ENCODE results near the gene PDE6B.

- TF ChIP-seq POLR2AphosphoS5 (IDR thresholded peaks at IDR 0.05) (no peak), CTCF (IDR thresholded peaks at IDR 0.05; ENCODE audit: poor library complexity, severe bottlenecking) (no peak), EP300 (conservative IDR thresholded peaks at IDR 0.05; ENCODE audit: poor library complexity, severe bottlenecking) (no peak), EZH2 (IDR thresholded peaks at IDR 0.05; ENCODE audit: borderline replicate concordance, insufficient read depth, low read length, poor library complexity, severe bottlenecking) (no peak), REST (IDR thresholded peaks at IDR 0.05; ENCODE audit: borderline replicate concordance) (no peak), TAF1 (IDR thresholded peaks at IDR 0.05; ENCODE audit: low read depth) (no peak), RAD21 (conservative IDR thresholded peaks at IDR 0.05) (no peak), SMC3 (conservative IDR thresholded peaks at IDR 0.05; ENCODE audit: poor library complexity) (no peak), MXI1 (conservative IDR thresholded peaks at IDR 0.05; ENCODE audit: poor library complexity, severe bottlenecking) (no peak)
These were observed 42.2 kb downstream of the PDE6B start for GRCh38 chr4:667545-667925.
